Smooth muscle cell (in vitro differentiated cells): Measurements from ENCODE around the gene CASP14. TPM values are rescaled to one million over a fixed set of nuclear protein-coding genes. Genes with fewer than 3 reads are reported as not detected.
"Not testable (repeated sequence)": the region's sequence is repeated elsewhere in the genome, so short reads cannot be mapped to it uniquely, and the experiment has no call there.

ENCODE experiments used
- DNase-seq: peaks from one replicate; lab custom pipeline; 2025; ENCODE audit not compliant: unreplicated experiment; lab: John Stamatoyannopoulos, UW
- H2AFZ ChIP-seq: fragments of 200-600 bp; sonication (generic); 2 replicates; pipeline ENCODE4 v1.6.0; 2016; ENCODE audit warnings: antibody characterized with exemption, low read depth, mild to moderate bottlenecking
- H3F3A ChIP-seq: fragments of 200-600 bp; sonication (generic); 2 replicates; pipeline ENCODE4 v1.6.0; 2017; ENCODE audit warnings: antibody characterized with exemption, low read depth
- H3K27ac ChIP-seq: fragments of 200-600 bp; sonication (generic); 2 replicates; pipeline ENCODE4 v1.5.1; 2016; ENCODE audit warnings: low read depth, mild to moderate bottlenecking
- H3K27me3 ChIP-seq: fragments of 200-600 bp; sonication (generic); 2 replicates; pipeline ENCODE4 v1.6.1; 2016; ENCODE audit warnings: low read depth, mild to moderate bottlenecking
- H3K36me3 ChIP-seq: fragments of 200-600 bp; sonication (generic); 2 replicates; pipeline ENCODE4 v1.5.1; 2016; ENCODE audit warnings: low read depth
- H3K4me1 ChIP-seq: fragments of 200-600 bp; sonication (generic); 2 replicates; pipeline ENCODE4 v1.5.1; 2016; ENCODE audit warnings: low read depth
- H3K4me2 ChIP-seq: fragments of 200-600 bp; sonication (generic); 2 replicates; pipeline ENCODE4 v1.6.0; 2016; ENCODE audit warnings: mild to moderate bottlenecking
- H3K4me3 ChIP-seq: fragments of 200-600 bp; sonication (generic); 2 replicates; pipeline ENCODE4 v1.5.1; 2016; ENCODE audit warnings: mild to moderate bottlenecking
- H3K79me2 ChIP-seq: fragments of 200-600 bp; sonication (generic); 2 replicates; pipeline ENCODE4 v1.6.0; 2016; ENCODE audit warnings: low read depth, mild to moderate bottlenecking
- H3K9ac ChIP-seq: fragments of 200-600 bp; sonication (generic); 2 replicates; pipeline ENCODE4 v1.6.0; 2016; ENCODE audit warnings: low read depth
- H3K9me3 ChIP-seq: fragments of 200-600 bp; sonication (generic); replicated peaks from 2 replicates; pipeline ENCODE4 v1.5.1; 2016; ENCODE audit warnings: low read depth
- H4K20me1 ChIP-seq: fragments of 200-600 bp; sonication (generic); 2 replicates; pipeline ENCODE4 v1.6.0; 2016; ENCODE audit warnings: low read depth
- CTCF ChIP-seq: fragments of 200-600 bp; sonication (generic); IDR thresholded peaks from 2 replicates; pipeline ENCODE4 v1.5.1; 2017; ENCODE audit warnings: borderline replicate concordance, mild to moderate bottlenecking, antibody characterized with exemption; ENCODE audit not compliant: insufficient read depth, poor library complexity, severe bottlenecking
- WGBS: methylation state at CpG from one replicate; pipeline ENCODE4 v1.1.7; 2016; ENCODE audit warnings: low lambda C conversion rate; 5-methylcytosine and 5-hydroxymethylcytosine counted together
- polyA plus RNA-seq: library from polyadenylated mRNA; unstranded; fragments of >200 nt; fragmentation: Nextera tagmentation; extraction: Ambion mirVana; gene quantifications from 2 replicates; pipeline ENCODE4 v1.2.1, GENCODE V29; 2016
- total RNA-seq: library from RNA; depleted of rRNA; stranded (reverse); fragments of >200 nt; gene quantifications from 2 replicates; pipeline ENCODE4 v1.2.3, GENCODE V29; 2014

CASP14 gene
- total and polyA plus RNA-seq, 2 experiments from 2014 or later = not detected

GRCh38 chr19:15087182-15087581, 37.9 kb downstream of the CASP14 start:
- no peak for DNase-seq
- no peaks in the 10 kb centered on the region for H3K36me3 ChIP-seq
- H3K27ac ChIP-seq = no peak overlapping the region
- H3F3A ChIP-seq = no peaks in the 10 kb centered on the region
- TF ChIP-seq CTCF = no peak
- no peak overlapping the region for H3K4me2 ChIP-seq
- H3K27me3 ChIP-seq = peaks cover 4% of the 10 kb centered on the region
- WGBS = 82% methylated on average over 11 of the region's 11 CpGs
- no peaks in the 10 kb centered on the region for H3K4me1 ChIP-seq
- no peak overlapping the region for H3K4me3 ChIP-seq
- H3K79me2 ChIP-seq = no peaks in the 10 kb centered on the region
- H3K9me3 ChIP-seq = no peaks in the 10 kb centered on the region
- no peaks in the 10 kb centered on the region for H4K20me1 ChIP-seq
- H2AFZ ChIP-seq = no peak overlapping the region
- no peak overlapping the region for H3K9ac ChIP-seq

- DNase-seq = no peak
- Histone ChIP-seq H3K27me3 (no peaks in the 10 kb centered on the region), H3K79me2 (no peaks in the 10 kb centered on the region), H3K9me3 (no peaks in the 10 kb centered on the region), H3K27ac (no peak overlapping the region), H3F3A (no peaks in the 10 kb centered on the region), H3K36me3 (no peaks in the 10 kb centered on the region), H3K9ac (no peak overlapping the region), H4K20me1 (no peaks in the 10 kb centered on the region), H3K4me2 (no peak overlapping the region), H2AFZ (no peak overlapping the region), H3K4me1 (no peaks in the 10 kb centered on the region), H3K4me3 (no peak overlapping the region)
- WGBS = 43% methylated on average over 13 of the region's 13 CpGs
- peak; percentile 58 for TF ChIP-seq CTCF
Measured at GRCh38 chr19:15091918-15092753, 42.9 kb downstream of the CASP14 start.

GRCh38 chr19:15093001-15093400, 43.7 kb downstream of the CASP14 start:
- Histone ChIP-seq H3K4me3 (no peak overlapping the region), H3F3A (no peaks in the 10 kb centered on the region), H3K4me2 (no peak overlapping the region), H3K36me3 (no peaks in the 10 kb centered on the region), H4K20me1 (no peaks in the 10 kb centered on the region), H3K79me2 (no peaks in the 10 kb centered on the region), H3K9ac (no peak overlapping the region), H3K27me3 (no peaks in the 10 kb centered on the region), H3K9me3 (no peaks in the 10 kb centered on the region), H3K27ac (no peak overlapping the region), H2AFZ (no peak overlapping the region), H3K4me1 (no peaks in the 10 kb centered on the region)
- 91% methylated on average over 2 of the region's 2 CpGs for WGBS
- DNase-seq = no peak
- no peak for TF ChIP-seq CTCF

- no peaks in the 10 kb centered on the region for H3K79me2 ChIP-seq
- no peak overlapping the region for H3K4me3 ChIP-seq
- 86% methylated on average over 3 of the region's 3 CpGs for WGBS
- H3K4me1 ChIP-seq = no peaks in the 10 kb centered on the region
- no peak overlapping the region for H2AFZ ChIP-seq
- TF ChIP-seq CTCF = no peak
- no peaks in the 10 kb centered on the region for H4K20me1 ChIP-seq
- no peak overlapping the region for H3K27ac ChIP-seq
- H3K9me3 ChIP-seq = no peaks in the 10 kb centered on the region
- H3K27me3 ChIP-seq = no peaks in the 10 kb centered on the region
- no peak overlapping the region for H3K4me2 ChIP-seq
- no peaks in the 10 kb centered on the region for H3K36me3 ChIP-seq
- H3F3A ChIP-seq = no peaks in the 10 kb centered on the region
- DNase-seq = no peak
- no peak overlapping the region for H3K9ac ChIP-seq
Measured at GRCh38 chr19:15096223-15096622, 46.9 kb downstream of the CASP14 start.

- WGBS = 78% methylated on average over 6 of the region's 6 CpGs
- not testable (repeated sequence) for H2AFZ ChIP-seq, DNase-seq
Measured at GRCh38 chr19:15097980-15098379, 48.7 kb downstream of the CASP14 start.

More at GRCh38 chr19:15097980-15098379, 48.7 kb downstream of the CASP14 start:
- H3K79me2 ChIP-seq, H3F3A ChIP-seq, H4K20me1 ChIP-seq, H3K27me3 ChIP-seq, H3K9me3 ChIP-seq, H3K4me1 ChIP-seq, H3K36me3 ChIP-seq, H3K4me3 ChIP-seq, H3K4me2 ChIP-seq: not testable (repeated sequence)
- Histone ChIP-seq H3K9ac (peak overlapping the region; percentile 39), H3K27ac (peak overlapping the region; percentile 83)
